HG02870 (cell line): ENCODE data around the gene RAB23.
A peak's percentile ranks its signal among the peaks of the same experiment; 100 is the strongest.
"Not testable (repeated sequence)": the region's sequence is repeated elsewhere in the genome, so short reads cannot be mapped to it uniquely, and the experiment has no call there.

Experiments used
- ATAC-seq: cut with Tn5 transposase; IDR thresholded peaks from one replicate; pipeline ENCODE4 v1.9.1; 2021; ENCODE audit warnings: mild to moderate bottlenecking, moderate library complexity; ENCODE audit not compliant: unreplicated experiment

The RAB23 gene

DNA sequence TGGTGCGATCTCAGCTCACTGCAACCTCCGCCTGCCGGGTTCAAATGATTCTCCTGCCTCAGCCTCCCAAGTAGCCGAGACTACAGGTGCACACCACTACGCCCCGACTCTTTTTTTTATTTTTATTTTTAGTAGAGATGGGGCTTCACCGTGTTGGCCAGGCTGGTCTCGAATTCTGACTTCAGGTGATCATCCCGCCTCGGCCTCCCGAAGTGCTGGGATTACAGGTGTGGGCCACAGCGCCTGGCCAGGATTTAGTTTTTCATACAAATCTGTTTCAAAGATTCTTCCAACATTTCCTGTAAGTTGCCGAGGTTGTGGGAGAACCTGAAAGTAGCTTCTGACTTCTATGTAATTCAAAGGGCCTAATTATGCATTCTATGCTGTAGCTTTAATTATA, 21.4 kb upstream of the RAB23 start:
- not testable (repeated sequence) for ATAC-seq

DNA sequence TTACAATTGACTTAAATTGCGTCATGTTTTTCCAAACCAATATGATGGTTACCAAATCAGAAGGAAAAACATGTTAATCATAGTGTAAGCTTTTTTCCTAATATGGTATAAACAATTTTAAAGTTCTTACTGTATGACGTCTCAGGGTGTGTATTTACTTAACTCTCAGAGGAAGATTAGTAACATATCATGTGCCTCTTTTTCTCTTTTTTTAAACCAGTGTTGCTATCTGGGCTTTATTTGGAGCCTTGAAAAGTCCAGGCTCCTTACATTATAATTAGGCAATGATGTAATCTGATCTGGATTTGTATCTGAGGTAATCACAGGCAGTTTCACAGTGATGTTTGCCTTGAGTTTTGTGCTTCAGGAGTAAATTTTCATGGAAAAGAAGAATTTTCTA, 20.4 kb upstream of the RAB23 start:
- ATAC-seq: no peak

DNA sequence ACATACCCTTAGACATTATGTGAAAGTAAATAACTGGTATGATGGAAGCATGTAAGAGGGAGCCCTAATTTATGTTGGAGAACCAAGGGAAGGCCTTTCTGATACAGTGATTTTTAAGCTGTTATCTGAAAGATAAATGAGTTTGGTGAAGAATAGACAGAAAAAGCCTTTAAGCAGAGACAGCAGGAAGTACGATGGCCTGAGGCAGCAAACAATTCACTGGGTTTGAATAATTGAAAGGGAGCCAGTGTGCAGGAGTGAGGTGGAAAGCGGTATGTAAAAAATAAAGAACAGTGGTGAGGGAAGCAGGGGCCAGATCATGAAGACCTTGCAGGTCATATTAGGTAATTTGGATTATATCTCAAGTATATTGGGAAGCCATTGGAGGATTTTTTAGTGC, 4.1 kb upstream of the RAB23 start:
- ATAC-seq: no peak

DNA sequence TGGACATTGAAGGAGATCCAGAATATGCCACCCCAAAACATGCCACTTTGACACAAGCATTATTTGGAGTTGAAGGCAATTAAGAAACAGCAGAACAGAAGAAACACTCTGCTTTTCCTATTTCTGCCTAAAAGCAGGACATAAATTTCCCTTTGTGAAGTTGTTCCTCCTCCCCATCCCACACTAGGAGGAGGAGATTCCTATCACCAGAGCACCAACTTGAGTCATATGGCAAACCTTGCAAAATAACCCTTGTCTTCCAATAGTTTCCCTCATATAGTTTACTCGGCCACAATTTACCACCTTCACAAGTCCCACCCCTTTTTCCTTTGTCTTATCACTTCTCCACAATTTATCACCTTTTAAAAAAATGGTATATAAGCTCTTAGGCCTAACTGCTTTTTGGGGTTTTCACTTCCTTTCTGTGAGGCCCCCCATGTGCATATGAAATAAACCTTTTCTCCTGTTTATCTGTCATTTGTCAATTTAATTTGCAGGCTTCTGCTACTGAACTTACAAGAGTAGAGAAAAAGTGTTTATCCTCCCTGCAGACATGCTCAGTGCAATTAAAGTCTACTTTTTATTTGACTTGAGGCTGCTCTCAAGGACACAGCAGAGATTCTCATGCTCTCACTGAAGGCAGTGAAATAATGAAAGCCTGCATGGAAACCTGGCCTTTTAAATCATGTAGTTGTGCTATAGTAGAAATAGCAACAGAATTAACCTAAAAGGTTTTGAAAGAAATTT, 2.8 kb upstream of the RAB23 start:
- no peak for ATAC-seq

DNA sequence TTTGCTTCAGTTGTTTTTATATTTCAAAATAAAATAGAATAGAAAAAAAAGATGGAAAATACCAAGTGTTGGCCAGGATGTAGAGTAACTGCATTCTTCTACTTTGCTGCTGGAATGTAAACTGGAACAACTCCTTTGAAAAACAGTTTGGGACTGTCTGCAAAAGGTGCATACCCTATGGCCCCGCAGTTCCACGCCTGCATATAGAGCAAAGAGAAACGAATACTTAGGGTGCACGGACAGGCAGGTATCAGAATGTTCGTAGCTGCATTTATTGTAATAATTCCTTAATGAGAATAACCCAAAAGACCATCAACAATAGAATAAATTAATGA, 603 bp upstream of the RAB23 start:
- ATAC-seq: no peak

DNA sequence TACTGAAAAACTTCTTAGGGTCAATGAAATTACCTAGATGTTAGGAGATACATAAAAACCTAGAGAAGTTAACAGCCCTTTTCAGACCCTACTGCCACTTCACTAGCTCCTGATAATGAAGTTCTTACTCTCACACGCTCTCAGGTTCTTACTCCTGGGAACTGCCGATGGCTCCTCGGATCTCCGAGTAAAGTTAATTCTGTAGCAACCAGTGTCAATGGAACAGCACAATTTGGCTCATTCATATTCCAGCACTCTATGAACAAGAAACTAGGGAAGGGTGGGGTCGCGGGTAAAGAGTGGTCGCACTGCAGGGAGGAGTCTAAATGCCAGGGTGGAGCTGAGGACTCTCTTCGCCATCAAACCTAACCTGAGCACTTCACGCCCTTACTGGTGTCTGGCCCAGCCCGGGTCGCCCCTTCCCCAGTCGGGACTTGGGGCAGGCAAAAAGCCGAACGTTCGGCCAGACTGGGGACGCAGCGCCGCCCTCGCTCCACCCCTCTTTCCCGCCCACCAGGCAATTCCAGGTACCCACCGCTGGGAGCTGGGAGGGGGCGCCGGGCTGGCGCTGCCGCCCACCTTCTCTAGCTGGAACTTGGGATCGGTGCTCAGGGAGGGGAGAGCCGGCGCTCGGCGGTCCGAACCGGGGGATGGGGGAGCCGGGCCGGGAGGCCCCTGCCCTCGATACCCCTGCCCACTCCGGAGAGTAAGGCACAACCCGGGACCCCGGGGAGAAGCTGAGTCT, 744 bp downstream of the RAB23 start:
- ATAC-seq: peak; percentile 58

DNA sequence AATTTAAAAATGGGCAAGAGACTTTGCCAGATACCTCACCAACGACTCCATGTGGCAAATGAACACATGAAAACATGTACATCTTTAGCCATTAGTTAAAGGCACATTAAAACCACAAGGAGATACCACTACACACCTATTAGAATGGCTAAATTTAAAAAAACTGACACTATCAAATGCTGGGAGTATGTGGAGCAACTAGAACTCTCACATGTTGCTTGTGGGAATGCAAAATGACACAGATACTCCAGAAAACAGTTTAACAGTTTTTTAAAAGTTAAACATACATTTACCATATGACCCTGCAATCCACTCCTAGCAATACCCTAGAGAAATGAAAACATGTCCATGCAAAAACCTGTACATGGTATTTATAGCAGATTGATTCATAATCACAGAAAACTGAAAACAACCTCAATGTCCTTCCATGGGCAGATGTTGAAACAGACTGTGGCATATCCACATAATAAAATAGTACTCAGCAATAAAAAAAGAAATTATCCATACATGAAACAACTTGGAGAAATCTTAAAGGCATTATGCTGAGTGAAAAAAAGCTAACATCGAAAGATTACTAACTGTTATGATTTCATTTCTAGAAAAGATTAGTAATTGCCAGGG, 1.9 kb downstream of the RAB23 start:
- ATAC-seq: no peak

DNA sequence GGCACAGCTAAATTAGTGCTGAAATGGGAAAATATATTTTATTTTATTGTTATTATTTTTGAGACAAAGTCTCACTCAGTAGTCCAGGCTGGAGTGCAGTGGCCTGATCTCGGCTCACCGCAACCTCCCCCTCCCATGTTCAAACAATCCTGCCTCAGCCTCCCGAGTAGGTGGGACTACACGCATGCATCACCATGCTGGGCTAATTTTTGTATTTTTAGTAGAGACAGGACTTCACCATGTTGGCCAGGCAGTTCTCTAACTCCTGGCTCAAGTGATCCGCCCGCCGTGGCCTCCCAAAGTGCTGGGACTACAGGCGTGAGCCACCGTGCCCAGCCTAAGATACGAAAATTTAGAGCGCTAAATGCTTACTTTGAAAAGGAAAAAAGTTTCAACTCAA, 4.8 kb downstream of the RAB23 start:
- no peak for ATAC-seq

DNA sequence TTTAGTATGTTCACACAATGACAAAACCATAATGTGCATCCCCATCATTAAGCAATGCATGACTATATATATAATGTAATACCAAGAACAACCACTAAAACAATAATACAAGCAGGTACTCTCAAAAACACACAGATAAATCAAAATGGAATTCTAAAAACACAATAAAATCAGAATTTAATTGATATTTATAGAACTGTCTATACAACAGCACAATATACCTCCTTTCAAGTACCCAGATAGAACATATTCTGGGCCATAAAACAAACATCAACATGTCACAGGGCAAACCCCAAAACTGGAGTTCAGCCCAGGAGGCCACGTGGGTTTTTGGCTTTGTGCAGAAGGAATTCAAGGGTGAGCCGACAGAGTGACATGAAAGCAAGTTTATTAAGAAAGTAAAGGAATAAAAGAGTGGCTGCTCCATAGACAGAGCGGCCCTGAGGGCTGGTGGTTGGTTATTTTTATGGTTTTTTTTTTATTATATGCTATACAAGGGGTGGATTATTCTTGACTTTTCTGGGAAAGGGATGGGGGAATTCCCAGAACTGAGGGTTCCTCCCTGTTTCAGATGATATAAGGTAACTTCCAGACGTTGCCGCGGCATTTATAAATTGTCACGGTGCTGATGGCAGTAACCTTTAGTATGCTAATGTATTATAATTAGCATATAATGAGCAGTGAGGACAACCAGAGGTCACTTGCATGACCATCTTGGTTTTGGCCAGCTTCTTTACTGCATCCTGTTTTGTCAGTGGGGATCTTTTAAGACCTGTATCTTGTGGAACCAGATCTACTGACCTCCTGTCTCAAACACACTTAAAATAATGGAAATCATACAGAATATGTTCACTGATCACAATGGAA, 5.6 kb downstream of the RAB23 start:
- ATAC-seq: no peak

DNA sequence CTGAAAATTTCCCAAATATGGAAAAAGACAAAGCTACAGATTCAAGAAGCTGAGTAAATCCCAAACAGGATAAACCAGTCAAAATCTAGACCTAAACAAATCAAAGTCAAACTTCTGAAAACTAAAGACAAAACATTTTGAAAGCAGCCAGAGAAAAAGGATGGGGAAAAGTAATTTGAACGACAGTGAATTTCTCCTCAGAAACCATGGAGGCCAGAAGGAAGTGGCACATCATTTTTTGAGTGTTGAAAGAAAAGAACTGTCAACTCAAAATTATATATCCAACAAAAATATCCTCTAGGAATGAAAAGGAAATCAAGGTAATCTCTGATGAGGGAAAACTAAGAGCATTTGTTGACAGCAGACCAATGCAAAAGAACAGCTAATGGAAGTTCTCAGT, 6.8 kb downstream of the RAB23 start:
- no peak for ATAC-seq

DNA sequence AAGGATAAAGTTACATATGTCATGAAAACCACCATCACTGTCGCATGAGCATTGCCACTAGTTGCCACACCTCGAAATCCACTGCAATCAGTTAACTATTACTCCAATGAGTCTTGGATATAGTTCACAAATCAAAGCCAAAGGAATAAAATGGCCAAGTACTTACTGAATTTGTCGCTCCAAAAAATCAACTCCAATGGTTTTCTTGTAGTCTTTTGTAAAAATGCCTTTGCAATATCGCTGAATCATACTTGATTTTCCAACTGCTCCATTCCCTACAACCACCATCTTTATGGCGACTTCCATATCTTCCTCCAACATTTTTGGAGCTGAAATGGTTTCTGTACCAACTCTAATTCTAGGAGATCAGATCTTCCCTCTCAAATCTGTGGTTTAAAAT, 12.0 kb downstream of the RAB23 start:
- ATAC-seq: no peak

DNA sequence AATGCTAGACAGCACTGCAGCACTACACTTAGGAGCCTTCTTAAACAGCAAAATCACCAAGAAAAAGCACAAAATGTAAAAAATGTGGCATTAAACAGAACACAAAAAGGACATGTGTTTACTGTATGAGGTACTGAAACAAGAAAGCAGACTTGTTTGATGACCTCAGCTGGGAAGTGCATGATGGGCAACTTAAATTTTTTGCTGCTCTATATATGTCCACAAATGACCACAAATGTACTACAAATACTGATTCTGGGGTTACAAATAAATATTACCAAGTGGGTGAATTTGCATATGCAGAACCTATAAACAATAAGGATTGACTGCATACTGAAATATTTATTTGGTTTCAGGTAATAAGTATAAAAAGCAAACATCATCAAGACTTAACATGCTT, 13.1 kb downstream of the RAB23 start:
- ATAC-seq: no peak

DNA sequence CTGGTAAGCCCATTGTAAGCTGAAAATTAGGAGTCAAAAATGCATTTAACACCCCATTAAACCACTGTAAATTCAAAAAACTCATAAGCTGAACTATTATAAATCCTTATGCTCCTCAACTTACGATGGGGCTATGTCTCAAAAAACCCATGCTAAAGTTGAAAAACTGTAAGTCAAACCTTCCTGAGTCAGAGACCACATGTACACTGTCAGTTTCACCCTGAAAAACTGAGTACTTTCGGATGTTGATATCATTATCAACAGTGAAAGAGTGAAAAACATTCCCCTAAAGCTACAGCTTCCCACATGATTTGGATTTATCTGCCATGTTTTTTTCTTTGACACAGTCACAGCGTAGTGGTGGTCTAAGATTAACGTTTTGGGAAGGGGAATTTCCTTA, 14.2 kb downstream of the RAB23 start:
- ATAC-seq: no peak

DNA sequence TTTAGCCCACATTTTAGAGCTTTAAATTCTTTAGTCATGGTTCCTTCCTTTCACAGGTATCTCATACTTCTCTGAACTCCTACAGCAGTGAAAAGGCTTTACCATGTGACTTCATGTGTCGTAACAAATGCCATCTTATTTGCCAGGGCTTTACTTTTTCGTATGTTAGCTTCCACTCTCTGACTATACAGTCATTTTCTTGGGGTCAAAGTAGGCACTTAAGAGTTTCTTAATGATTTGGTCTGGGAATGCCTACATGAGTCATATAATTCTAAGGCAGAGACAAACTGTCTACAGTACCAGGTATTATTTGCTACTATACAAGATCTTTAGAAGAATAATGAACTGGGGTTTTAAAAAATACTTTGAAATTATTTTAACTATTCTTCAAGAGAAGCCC, 15.0 kb downstream of the RAB23 start:
- no peak for ATAC-seq

DNA sequence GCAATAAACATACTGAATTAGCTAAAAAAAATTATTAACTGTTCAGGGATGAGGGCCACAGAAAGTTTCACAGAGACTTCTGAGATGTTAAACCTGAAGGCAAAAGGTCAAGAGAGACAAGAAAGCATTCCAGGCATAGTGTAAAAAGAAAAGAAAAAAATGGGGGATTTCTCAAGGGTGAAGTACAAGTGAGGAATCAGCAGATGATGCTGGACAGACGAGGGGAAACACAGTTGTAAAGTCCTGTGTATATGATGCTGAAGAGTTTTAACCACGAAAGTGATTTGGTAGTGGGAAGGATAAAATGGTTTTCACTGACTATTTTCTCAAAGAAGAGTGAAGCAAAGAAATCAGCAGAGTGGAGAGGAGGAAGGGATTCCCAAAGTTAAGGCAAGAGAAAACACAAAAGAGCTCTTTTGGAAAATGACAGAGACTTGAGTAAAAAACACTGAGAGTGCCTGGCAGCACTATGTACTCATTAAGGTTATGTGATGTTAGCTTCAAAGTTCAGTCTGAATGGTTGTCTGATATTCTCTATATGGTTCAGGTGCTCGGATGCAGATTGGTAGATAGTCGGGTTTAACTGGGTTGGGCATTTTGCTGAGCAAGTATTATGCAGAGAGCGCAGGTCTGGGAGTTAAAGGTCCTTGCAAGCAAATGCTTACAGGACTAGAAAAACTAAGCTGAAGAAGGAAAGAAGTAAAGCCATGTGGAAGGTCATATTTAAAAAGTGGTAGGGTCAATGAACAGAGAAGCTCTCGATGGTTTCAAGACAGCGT, 16.4 kb downstream of the RAB23 start:
- no peak for ATAC-seq

DNA sequence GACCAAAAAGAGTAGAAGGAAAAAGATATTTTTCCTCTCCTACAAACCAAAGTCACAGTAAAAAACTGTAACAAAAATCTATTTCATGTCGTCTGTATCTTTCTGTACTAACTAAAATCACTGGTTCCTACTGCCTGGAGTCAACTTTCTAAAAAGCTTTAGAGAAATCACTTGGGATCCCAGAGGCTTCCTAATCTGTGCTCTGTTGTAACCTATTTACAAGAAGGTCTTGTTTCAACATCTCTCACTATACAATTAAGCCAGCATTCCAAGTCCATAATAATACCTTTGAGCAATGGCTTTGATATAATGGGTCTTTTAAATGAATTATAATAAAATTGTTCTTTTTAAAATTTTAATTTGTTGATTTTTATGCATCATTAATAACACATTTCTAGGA, 20.4 kb downstream of the RAB23 start:
- ATAC-seq: no peak

DNA sequence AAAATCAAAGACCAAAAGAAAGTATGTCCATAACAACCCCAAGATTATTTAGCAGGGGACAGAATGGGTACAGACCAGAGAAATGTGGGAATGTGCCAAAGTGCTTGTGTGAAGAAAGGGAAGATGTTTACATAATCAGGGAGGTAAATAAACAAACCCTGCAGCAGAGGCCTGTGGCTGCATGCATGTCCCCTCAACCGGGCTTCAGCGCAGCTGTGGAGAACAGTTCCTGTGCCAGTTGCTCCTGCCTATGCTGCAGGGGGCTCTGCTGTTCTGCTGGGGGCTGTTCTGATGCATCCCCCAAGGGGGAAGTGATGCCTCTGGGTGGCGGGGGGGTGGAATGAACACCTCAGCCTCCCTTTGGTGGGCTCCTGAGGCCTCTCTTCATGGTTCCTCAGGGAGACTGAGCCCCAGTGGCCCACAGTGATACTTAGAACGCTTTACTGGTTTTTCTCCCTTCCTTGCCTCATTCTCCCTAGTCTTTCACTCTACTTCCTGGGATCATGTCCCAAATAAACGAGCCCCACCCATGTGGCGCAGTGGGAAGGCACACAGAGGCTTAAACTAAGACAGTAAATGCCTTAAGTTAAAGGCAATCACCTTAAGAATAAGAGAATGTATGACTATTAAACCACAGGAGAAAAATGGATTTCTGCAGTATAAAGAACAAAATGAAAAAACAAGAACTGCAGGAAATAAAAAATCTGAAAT, 23.0 kb downstream of the RAB23 start:
- ATAC-seq: no peak

DNA sequence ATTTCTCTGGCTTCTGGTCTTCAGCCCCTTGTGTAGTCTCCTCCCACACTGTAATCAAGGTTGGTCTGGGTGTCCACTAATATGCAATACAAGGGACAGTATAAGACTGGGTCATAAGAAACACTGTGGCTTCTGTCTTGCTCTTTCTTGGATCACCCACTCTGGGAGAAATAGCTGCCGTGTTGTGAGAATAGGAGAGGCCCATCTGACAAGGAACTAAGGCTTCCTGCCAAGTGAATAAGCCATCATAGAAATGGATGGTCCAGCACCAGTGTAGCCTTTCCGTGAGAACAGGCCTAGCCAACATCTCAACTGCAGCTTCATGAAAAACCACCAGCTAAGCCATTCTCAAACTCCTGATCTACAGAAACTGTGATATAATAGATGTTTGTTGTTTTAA, 26.6 kb downstream of the RAB23 start:
- no peak for ATAC-seq

DNA sequence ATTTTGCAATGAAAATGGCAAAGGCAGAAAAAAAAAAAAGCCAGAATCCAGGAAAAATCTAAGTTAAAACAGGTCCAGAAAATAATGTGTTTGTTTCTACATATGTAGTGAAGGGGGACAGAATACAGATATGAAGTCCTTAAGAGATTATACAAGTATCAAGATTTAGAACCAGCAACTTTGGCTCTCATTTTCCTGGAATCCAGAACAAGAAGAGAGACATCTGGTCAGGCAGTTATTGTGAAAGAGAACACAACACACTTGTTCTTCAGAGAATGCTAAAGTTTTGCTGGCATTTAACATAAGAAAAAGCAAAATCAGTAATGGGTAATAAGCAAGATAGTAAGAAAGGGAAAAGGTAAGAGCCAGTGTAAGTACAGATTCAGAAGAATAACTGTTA, 28.9 kb downstream of the RAB23 start:
- ATAC-seq: no peak

DNA sequence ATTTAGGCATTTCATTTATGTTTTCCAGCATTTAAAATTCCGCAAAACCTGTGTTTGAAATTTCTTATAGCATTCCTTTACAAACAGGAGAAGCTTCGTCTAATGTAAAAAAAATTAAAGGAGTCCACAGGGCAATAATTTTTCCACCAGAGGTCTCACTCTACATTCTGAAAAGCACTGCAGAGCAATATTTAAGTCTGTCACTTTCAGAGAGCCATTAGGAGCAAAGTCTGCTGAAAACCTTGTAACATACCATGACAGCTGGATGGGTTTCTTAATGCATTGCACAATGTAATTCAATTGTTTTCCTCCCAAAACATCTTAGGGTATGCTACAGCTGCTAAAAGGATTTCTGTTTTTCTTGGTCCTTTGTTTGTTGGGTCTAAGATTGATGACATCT, 32.0 kb downstream of the RAB23 start:
- ATAC-seq: no peak
